K562 (cell line): Measurements from ENCODE around the gene TMOD3. TPM values are rescaled to one million over a fixed set of nuclear protein-coding genes. Genes with fewer than 3 reads are reported as not detected.

Experiments
- ATAC-seq: fragments of 200-7000 bp; cut with Tn5 transposase; 3 replicates; pipeline ENCODE4 v1.9.1; 2020; ENCODE audit warnings: moderate library complexity
- BruUV-seq: library from RNA; stranded (reverse); fragments of 400-500 nt; replicated peaks from 2 replicates; lab custom pipeline; 2021; lab: Mats Ljungman, UMichigan
- CTCF ChIA-PET: fragments of 300-600 bp; formaldehyde crosslinking; extraction: SDS; loops from one replicate; lab custom pipeline; 2021; ENCODE audit warnings: low intra/inter-chr PET ratio; lab: Yijun Ruan, JAX
- POLR2A ChIA-PET: fragments of 300-600, 350-650 bp; sonication (Branson Sonifier 250); formaldehyde crosslinking; extraction: SDS; loops from one replicate; lab custom pipeline; 2021; ENCODE audit warnings: antibody characterized with exemption, inconsistent platforms; lab: Yijun Ruan, JAX
- DNase-seq, 4 experiments: peaks; one replicate each; pipeline versions ENCODE4 v3.0.0 to v3.0.0-alpha.2; 2011 to 2018; ENCODE audit warnings: low spot score in 3 of 4, mixed read lengths in 3 of 4; ENCODE audit errors: extremely low read depth in 1 of 4
- FAIRE-seq: peaks from 2 replicates; lab custom pipeline; 2011; peaks lifted over from hg19 to GRCh38; lab: Jason Lieb, UNC
- H2AFZ ChIP-seq: 2 replicates; pipeline ENCODE4 v1.6.0; 2011; ENCODE audit warnings: low read depth, low read length, control low read depth, inconsistent platforms
- H3K27ac ChIP-seq: fragments of 200-600 bp; 3 replicates; pipeline ENCODE4 v1.8.0; 2011; ENCODE audit warnings: low read depth, mild to moderate bottlenecking, control low read depth, inconsistent platforms, low read length, moderate library complexity, mixed read lengths; ENCODE audit errors: extremely low read depth
- H3K27me3 ChIP-seq, 2 experiments: fragments of 300-600 bp in 1 of 2; 2 replicates in 1 of 2; 3 replicates in 1 of 2; pipeline versions ENCODE4 v1.6.0 to v1.8.0; 2011; ENCODE audit warnings: inconsistent platforms in 2 of 2, low read length in 2 of 2, mild to moderate bottlenecking in 1 of 2, mixed read lengths in 1 of 2, moderate library complexity in 1 of 2; ENCODE audit not compliant: control insufficient read depth in 2 of 2, insufficient read depth in 2 of 2
- H3K36me3 ChIP-seq: fragments of 300-600 bp; 3 replicates; pipeline ENCODE4 v1.8.0; 2011; ENCODE audit warnings: mild to moderate bottlenecking, low read length, inconsistent platforms; ENCODE audit not compliant: control insufficient read depth, insufficient read depth
- H3K4me1 ChIP-seq, 2 experiments: fragments of 200-600 bp in 1 of 2; replicated peaks in 1 of 2; 2 replicates in 1 of 2; 3 replicates in 1 of 2; pipeline versions ENCODE4 v1.5.1 to v1.8.0; 2011; ENCODE audit warnings: inconsistent platforms in 2 of 2, low read length in 2 of 2, mild to moderate bottlenecking in 1 of 2, mixed read lengths in 1 of 2, moderate library complexity in 1 of 2; ENCODE audit not compliant: control insufficient read depth in 2 of 2, insufficient read depth in 2 of 2
- H3K4me2 ChIP-seq: 2 replicates; pipeline ENCODE4 v1.6.1; 2011; ENCODE audit warnings: low read length, control low read depth, inconsistent platforms, mixed read lengths; ENCODE audit not compliant: insufficient read depth
- H3K4me3 ChIP-seq: fragments of 200-600 bp; sonication (generic), shearing (Covaris generic); 2 replicates; pipeline ENCODE4 v1.5.1; 2016; ENCODE audit warnings: control low read depth, inconsistent platforms
- H3K79me2 ChIP-seq: fragments of 200-600 bp; 3 replicates; pipeline ENCODE4 v1.8.0; 2011; ENCODE audit warnings: low read length, inconsistent platforms; ENCODE audit not compliant: control insufficient read depth, insufficient read depth
- H3K9ac ChIP-seq, 2 experiments: 2 replicates each; pipeline versions ENCODE4 v1.6.0 to v1.6.1; 2011; ENCODE audit warnings: low read depth in 2 of 2, low read length in 2 of 2, control low read depth in 1 of 2, inconsistent platforms in 1 of 2, mild to moderate bottlenecking in 1 of 2, mixed read lengths in 1 of 2; ENCODE audit not compliant: insufficient read depth in 1 of 2
- H3K9me1 ChIP-seq: one replicate; pipeline ENCODE4 v1.6.0; 2011; ENCODE audit warnings: inconsistent platforms, mild to moderate bottlenecking, low read length, moderate library complexity; ENCODE audit not compliant: control insufficient read depth, insufficient read depth
- H3K9me3 ChIP-seq: replicated peaks from 2 replicates; pipeline ENCODE4 v1.5.1; 2011; ENCODE audit warnings: low read depth, low read length, inconsistent platforms; ENCODE audit not compliant: control insufficient read depth, insufficient read depth
- H4K20me1 ChIP-seq: replicated peaks from 2 replicates; pipeline ENCODE4 v1.6.1; 2011; ENCODE audit warnings: low read length, inconsistent platforms, mixed read lengths; ENCODE audit not compliant: control insufficient read depth, insufficient read depth
- ETV6 ChIP-seq, 3 experiments: fragments of 150-350 bp in 1 of 3; sonication (generic) in 1 of 3; formaldehyde crosslinking in 1 of 3; IDR thresholded peaks; 2 replicates each; pipeline versions ENCODE4 v1.6.1 to v1.8.0; 2014 to 2022; ENCODE audit warnings: borderline replicate concordance in 2 of 3, low read depth in 2 of 3, antibody characterized with exemption in 1 of 3, low read length in 1 of 3, mild to moderate bottlenecking in 1 of 3, missing genetic modification reagents in 1 of 3
- NFYB ChIP-seq: IDR thresholded peaks from 2 replicates; pipeline ENCODE4 v1.6.1; 2011; ENCODE audit warnings: mild to moderate bottlenecking, moderate library complexity; ENCODE audit not compliant: insufficient read length; ENCODE audit errors: extremely low read depth
- POLR2AphosphoS2 ChIP-seq: IDR thresholded peaks from 2 replicates; pipeline ENCODE4 v1.6.1; 2012; ENCODE audit warnings: low read length, improper control_type of control experiment
- POLR2AphosphoS5 ChIP-seq: IDR thresholded peaks from 2 replicates; pipeline ENCODE4 v1.6.1; 2011; ENCODE audit warnings: mild to moderate bottlenecking, low read depth, low read length, moderate library complexity; ENCODE audit not compliant: control insufficient read depth, insufficient read depth
- SIN3B ChIP-seq: fragments of 450-650 bp; IDR thresholded peaks from 2 replicates; pipeline ENCODE4 v1.6.1; 2017; ENCODE audit warnings: low read depth, mild to moderate bottlenecking, moderate library complexity
- TSHZ1 ChIP-seq: fragments of 250-450 bp; sonication (Bioruptor Pico); IDR thresholded peaks from 2 replicates; pipeline ENCODE4 v1.4.0; 2020; ENCODE audit warnings: mild to moderate bottlenecking, moderate library complexity
- ZFP1 ChIP-seq: fragments of 450-650 bp; formaldehyde crosslinking; IDR thresholded peaks from 2 replicates; pipeline ENCODE4 v1.4.0; 2020; ENCODE audit warnings: mild to moderate bottlenecking, mixed read lengths
- ZNF212 ChIP-seq: fragments of 450-650 bp; formaldehyde crosslinking; IDR thresholded peaks from 2 replicates; pipeline ENCODE4 v1.4.0; 2020; ENCODE audit warnings: mild to moderate bottlenecking
- ZNF444 ChIP-seq: fragments of 250-450 bp; sonication (Bioruptor Pico); IDR thresholded peaks from 2 replicates; pipeline ENCODE4 v1.4.0; 2020; ENCODE audit warnings: mild to moderate bottlenecking, moderate library complexity
- ZNF551 ChIP-seq: fragments of 250-450 bp; sonication (Bioruptor Pico); IDR thresholded peaks from 2 replicates; pipeline ENCODE4 v1.5.0; 2021; ENCODE audit warnings: mild to moderate bottlenecking, moderate library complexity
- WGBS: fragments of 100-300 bp; shearing (Covaris generic); methylation state at CpG from one replicate; pipeline ENCODE4 v1.1.6; 2016; ENCODE audit warnings: low coverage, mixed read lengths; ENCODE audit not compliant: insufficient coverage; ENCODE audit errors: missing lambda C conversion rate; 5-methylcytosine and 5-hydroxymethylcytosine counted together
- in situ Hi-C: fragments of 300-500 bp; cut with MboI; formaldehyde crosslinking; loops from 4 replicates; pipeline ENCODE4 v1.15.0; 2018; ENCODE audit warnings: inconsistent platforms, mixed read lengths
- intact Hi-C: fragments of 100-400 bp; cut with micrococcal nuclease; formaldehyde crosslinking; loops from 2 replicates; pipeline ENCODE4 v1.14.2; 2022
- polyA plus RNA-seq, 8 experiments: library from polyadenylated mRNA; depleted of rRNA in 4 of 8; stranded (reverse) in 5 of 8; unstranded in 3 of 8; fragments of >200 nt; fragmentation: Nextera tagmentation in 2 of 8; fragmentation: Illumina TruSeq in 1 of 8; extraction: Ambion mirVana in 2 of 8; extraction: Trizol in 1 of 8; gene quantifications; 2 replicates each; pipeline versions ENCODE4 v1.2.1 to v1.2.3, GENCODE V29; 2011 to 2014; ENCODE audit warnings: inconsistent platforms in 1 of 8, missing spikeins in 1 of 8
- total RNA-seq, 7 experiments: library from RNA; depleted of rRNA in 6 of 7; stranded (reverse); fragments of >200 nt in 6 of 7; fragmentation: Illumina TruSeq in 2 of 7; extraction: Trizol in 2 of 7; gene quantifications; 2 replicates each; pipeline versions ENCODE4 v1.2.1 to v1.2.3, GENCODE V29; 2011 to 2021; ENCODE audit warnings: low replicate concordance in 1 of 7
- TF ChIP-seq, protein P1 (sequence below): IDR thresholded peaks from 3 replicates; pipeline ENCODE4 v1.6.1; 2011; ENCODE audit warnings: borderline replicate concordance, mild to moderate bottlenecking, moderate library complexity; ENCODE audit not compliant: insufficient read length; ENCODE audit errors: extremely low read depth
- TF ChIP-seq, protein P2 (sequence below): fragments of 250-450 bp; sonication (Bioruptor Pico); IDR thresholded peaks from 2 replicates; pipeline ENCODE4 v1.5.0; 2021

Gene TMOD3
- total and polyA plus RNA-seq, 9 of the 15 experiments (the other 6 are each of a cell fraction or from before 2014, with no cell fraction given) = 6.8 to 45.0 (median 30.9) TPM

GRCh38 chr15:51840692-51841091, 11.2 kb downstream of the TMOD3 start:
- Histone ChIP-seq H3K4me2 (no peak overlapping the region), H4K20me1 (peaks cover 20% of the 10 kb centered on the region), H3K27me3 (no peaks in the 10 kb centered on the region), H3K9me1 (no peaks in the 10 kb centered on the region), H3K9ac (no peak overlapping the region), H3K27ac (no peak overlapping the region), H3K9me3 (no peaks in the 10 kb centered on the region), H2AFZ (no peak overlapping the region), H3K36me3 (no peaks in the 10 kb centered on the region), H3K79me2 (peaks cover 95% of the 10 kb centered on the region), H3K4me1 (peaks cover 0 to 38% of the 10 kb centered on the region in 2 experiments; a peak in 4 of 5 replicates), H3K4me3 (no peak overlapping the region)
- in situ Hi-C loops = no loop called here
- ChIA-PET CTCF (no interaction called here), POLR2A (interaction anchor here (0.8 to 3.7 kb wide), 5 partner anchors 8 to 24 kb away, joined by 3 to 18 read pairs (median 10); partner anchors contain the start of gene TMOD3)
- WGBS = 42% methylated on average over 4 of the region's 4 CpGs
- DNase-seq (no peak), FAIRE-seq (peak; percentile 35), ATAC-seq (no peak)
- intact Hi-C loops = no loop called here
- TF ChIP-seq ZNF444 (CRISPR knock-in tag) = no peak
- no peak for TF ChIP-seq ZNF212 (CRISPR knock-in tag)
- TF ChIP-seq ETV6 (IDR thresholded peaks at IDR 0.05; ENCODE audit: borderline replicate concordance in 1 of 2, low read depth in 2 of 2, low read length in 1 of 2) = no peak
- no peak for TF ChIP-seq ETV6 (CRISPR knock-in tag; IDR thresholded peaks at IDR 0.05; ENCODE audit: borderline replicate concordance)
- TF ChIP-seq POLR2AphosphoS5 = no peak
- no peak for TF ChIP-seq ZFP1 (CRISPR knock-in tag)
- TF ChIP-seq, protein P1, sequence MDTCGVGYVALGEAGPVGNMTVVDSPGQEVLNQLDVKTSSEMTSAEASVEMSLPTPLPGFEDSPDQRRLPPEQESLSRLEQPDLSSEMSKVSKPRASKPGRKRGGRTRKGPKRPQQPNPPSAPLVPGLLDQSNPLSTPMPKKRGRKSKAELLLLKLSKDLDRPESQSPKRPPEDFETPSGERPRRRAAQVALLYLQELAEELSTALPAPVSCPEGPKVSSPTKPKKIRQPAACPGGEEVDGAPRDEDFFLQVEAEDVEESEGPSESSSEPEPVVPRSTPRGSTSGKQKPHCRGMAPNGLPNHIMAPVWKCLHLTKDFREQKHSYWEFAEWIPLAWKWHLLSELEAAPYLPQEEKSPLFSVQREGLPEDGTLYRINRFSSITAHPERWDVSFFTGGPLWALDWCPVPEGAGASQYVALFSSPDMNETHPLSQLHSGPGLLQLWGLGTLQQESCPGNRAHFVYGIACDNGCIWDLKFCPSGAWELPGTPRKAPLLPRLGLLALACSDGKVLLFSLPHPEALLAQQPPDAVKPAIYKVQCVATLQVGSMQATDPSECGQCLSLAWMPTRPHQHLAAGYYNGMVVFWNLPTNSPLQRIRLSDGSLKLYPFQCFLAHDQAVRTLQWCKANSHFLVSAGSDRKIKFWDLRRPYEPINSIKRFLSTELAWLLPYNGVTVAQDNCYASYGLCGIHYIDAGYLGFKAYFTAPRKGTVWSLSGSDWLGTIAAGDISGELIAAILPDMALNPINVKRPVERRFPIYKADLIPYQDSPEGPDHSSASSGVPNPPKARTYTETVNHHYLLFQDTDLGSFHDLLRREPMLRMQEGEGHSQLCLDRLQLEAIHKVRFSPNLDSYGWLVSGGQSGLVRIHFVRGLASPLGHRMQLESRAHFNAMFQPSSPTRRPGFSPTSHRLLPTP = no peak
- no peak for TF ChIP-seq NFYB
- no peak for TF ChIP-seq ZNF551
- TF ChIP-seq POLR2AphosphoS2 = no peak
- TF ChIP-seq, protein P2, sequence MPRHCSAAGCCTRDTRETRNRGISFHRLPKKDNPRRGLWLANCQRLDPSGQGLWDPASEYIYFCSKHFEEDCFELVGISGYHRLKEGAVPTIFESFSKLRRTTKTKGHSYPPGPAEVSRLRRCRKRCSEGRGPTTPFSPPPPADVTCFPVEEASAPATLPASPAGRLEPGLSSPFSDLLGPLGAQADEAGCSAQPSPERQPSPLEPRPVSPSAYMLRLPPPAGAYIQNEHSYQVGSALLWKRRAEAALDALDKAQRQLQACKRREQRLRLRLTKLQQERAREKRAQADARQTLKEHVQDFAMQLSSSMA = no peak
- no peak for TF ChIP-seq TSHZ1 (CRISPR knock-in tag)
- TF ChIP-seq SIN3B = no peak
- BruUV-seq = no TSS peak
